PC-3 (cell line): ENCODE measurements around the gene USP17L15. TPM values are rescaled to one million over a fixed set of nuclear protein-coding genes. Genes with fewer than 3 reads are reported as not detected.
"Not testable (repeated sequence)": the region's sequence is repeated elsewhere in the genome, so short reads cannot be mapped to it uniquely, and the experiment has no call there.

Experiments
- ATAC-seq: fragments of 200-7000 bp; cut with Tn5 transposase; 2 replicates; pipeline ENCODE4 v1.9.1; 2020; ENCODE audit warnings: mild to moderate bottlenecking, moderate library complexity
- Bru-seq: library from RNA; stranded (reverse); fragments of 400-500 nt; gene quantifications from one replicate; lab custom pipeline; 2021; lab: Mats Ljungman, UMichigan
- BruChase-seq, 2 experiments: library from RNA; stranded (reverse); fragments of 400-500 nt; gene quantifications; one replicate each; lab custom pipeline; 2021; lab: Mats Ljungman, UMichigan
- BruUV-seq: library from RNA; stranded (reverse); fragments of 400-500 nt; replicated peaks from 2 replicates; lab custom pipeline; 2021; lab: Mats Ljungman, UMichigan
- CTCF ChIA-PET: fragments of 300-600 bp; sonication (Branson Sonifier 250); formaldehyde crosslinking; loops from one replicate; lab custom pipeline; 2022; ENCODE audit warnings: antibody characterized with exemption; lab: Charles Lee
- POLR2A ChIA-PET: fragments of 300-600 bp; sonication (Branson Sonifier 250); formaldehyde crosslinking; loops from one replicate; lab custom pipeline; 2022; ENCODE audit warnings: antibody characterized with exemption; ENCODE audit not compliant: unreplicated experiment; lab: Charles Lee
- DNase-seq: peaks from one replicate; pipeline ENCODE4 v3.0.0-alpha.2; 2015
- H2AFZ ChIP-seq: fragments of 300-600 bp; sonication (generic); 2 replicates; pipeline ENCODE4 v1.6.0; 2016; ENCODE audit warnings: antibody characterized with exemption, low read length
- H3F3A ChIP-seq: fragments of 300-600 bp; sonication (generic); one replicate; pipeline ENCODE4 v1.6.0; 2017; ENCODE audit warnings: antibody characterized with exemption, low read length, control low read depth, mild to moderate bottlenecking; ENCODE audit not compliant: unreplicated experiment
- H3K27ac ChIP-seq: fragments of 300-600 bp; sonication (generic); 2 replicates; pipeline ENCODE4 v1.5.1; 2016; ENCODE audit warnings: mild to moderate bottlenecking, low read length
- H3K27me3 ChIP-seq: fragments of 300-600 bp; sonication (generic); 2 replicates; pipeline ENCODE4 v1.6.1; 2016; ENCODE audit warnings: low read length, mixed read lengths
- H3K36me3 ChIP-seq: fragments of 300-600 bp; sonication (generic); 2 replicates; pipeline ENCODE4 v1.6.1; 2016; ENCODE audit warnings: low read depth, mixed run types, low read length, mixed read lengths
- H3K4me1 ChIP-seq: fragments of 300-600 bp; sonication (generic); 2 replicates; pipeline ENCODE4 v1.5.1; 2016; ENCODE audit warnings: low read length; ENCODE audit not compliant: insufficient read depth
- H3K4me2 ChIP-seq: fragments of 300-600 bp; sonication (generic); 2 replicates; pipeline ENCODE4 v1.6.0; 2016; ENCODE audit warnings: low read length
- H3K4me3 ChIP-seq: fragments of 300-600 bp; sonication (generic); 2 replicates; pipeline ENCODE4 v1.5.1; 2016; ENCODE audit warnings: mild to moderate bottlenecking, low read length, mixed read lengths
- H3K79me2 ChIP-seq: fragments of 300-600 bp; sonication (generic); 2 replicates; pipeline ENCODE4 v1.6.1; 2017; ENCODE audit warnings: low read length, mixed read lengths
- H3K9ac ChIP-seq: fragments of 300-600 bp; sonication (generic); 2 replicates; pipeline ENCODE4 v1.6.0; 2016; ENCODE audit warnings: mild to moderate bottlenecking, low read length
- H3K9me2 ChIP-seq: fragments of 300-600 bp; sonication (generic); replicated peaks from 2 replicates; pipeline ENCODE4 v1.6.1; 2016; ENCODE audit warnings: mixed run types, low read length, mixed read lengths
- H3K9me3 ChIP-seq: fragments of 300-600 bp; sonication (generic); 2 replicates; pipeline ENCODE4 v1.6.1; 2016; ENCODE audit warnings: low read length, mixed read lengths
- H4K20me1 ChIP-seq: fragments of 300-600 bp; sonication (generic); 2 replicates; pipeline ENCODE4 v1.6.1; 2016; ENCODE audit warnings: low read length, mixed read lengths
- intact Hi-C: fragments of 100-400 bp; cut with micrococcal nuclease; formaldehyde crosslinking; loops from 2 replicates; pipeline ENCODE4 v1.9.0; 2023
- long read RNA-seq: library from polyadenylated mRNA; unstranded; transcript quantifications from one replicate; pipeline ENCODE4 v2.0.0, GENCODE V29; 2021; ENCODE audit not compliant: unreplicated experiment
- total RNA-seq: library from RNA; depleted of rRNA; stranded (reverse); fragments of >200 nt; gene quantifications from 2 replicates; pipeline ENCODE4 v1.2.3, GENCODE V29; 2014; rRNA removed

USP17L15 gene
- not detected in 2 replicates for total RNA-seq
- Bru-seq, nascent RNA = not detected
- not detected for BruChase-seq, experiment 1, labeled RNA remaining after a 6-hour chase
- not detected for BruChase-seq, experiment 2, labeled RNA remaining after a 2-hour chase
- long read RNA-seq = 0 reads

DNA sequence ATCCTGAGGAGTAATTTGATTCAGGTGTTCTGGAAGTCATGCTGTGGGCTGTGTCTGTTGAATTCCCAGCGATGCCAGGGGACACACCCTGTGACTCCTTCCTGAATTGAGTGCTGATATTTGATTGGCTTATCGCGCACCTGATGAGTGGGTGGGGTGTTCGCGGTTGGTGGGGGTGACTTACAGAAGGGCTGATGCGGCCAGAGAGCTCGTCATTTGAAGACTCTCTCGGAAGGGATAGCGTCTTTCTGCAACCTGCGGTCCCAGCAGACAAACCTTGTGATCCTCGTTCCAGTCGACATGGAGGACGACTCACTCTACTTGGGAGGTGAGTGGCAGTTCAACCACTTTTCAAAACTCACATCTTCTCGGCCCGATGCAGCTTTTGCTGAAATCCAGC lies at the start of gene USP17L15:
USP17L15 (plus strand) TSS at position 301 of the 400 bp plus-strand sequence; CDS start at position 301, 0 bp downstream.
- H2AFZ ChIP-seq, H3K36me3 ChIP-seq, H3K27me3 ChIP-seq, H3K4me3 ChIP-seq, intact Hi-C loops, H4K20me1 ChIP-seq, H3F3A ChIP-seq, DNase-seq, POLR2A ChIA-PET, H3K79me2 ChIP-seq, CTCF ChIA-PET, H3K9me2 ChIP-seq, ATAC-seq, H3K9ac ChIP-seq, H3K4me1 ChIP-seq, BruUV-seq, H3K4me2 ChIP-seq, H3K9me3 ChIP-seq, H3K27ac ChIP-seq: not testable (repeated sequence)

DNA sequence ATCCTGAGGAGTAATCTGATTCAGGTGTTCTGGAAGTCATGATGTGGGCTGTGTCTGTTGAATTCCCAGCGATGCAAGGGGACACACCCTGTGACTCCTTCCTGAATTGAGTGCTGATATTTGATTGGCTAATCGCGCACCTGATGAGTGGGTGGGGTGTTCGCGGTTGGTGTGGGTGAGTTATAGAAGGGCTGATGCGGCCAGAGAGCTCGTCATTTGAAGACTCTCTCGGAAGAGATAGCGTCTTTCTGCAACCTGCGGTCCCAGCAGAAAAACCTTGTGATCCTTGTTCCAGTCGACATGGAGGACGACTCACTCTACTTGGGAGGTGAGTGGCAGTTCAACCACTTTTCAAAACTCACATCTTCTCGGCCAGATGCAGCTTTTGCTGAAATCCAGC lies 23.8 kb upstream of the USP17L15 start, which contains the start of gene USP17L10:
USP17L10 (plus strand) TSS at position 301 of the 400 bp plus-strand sequence; CDS start at position 301, 0 bp downstream.
- H3K79me2 ChIP-seq, H3K9me2 ChIP-seq, H3K27ac ChIP-seq, intact Hi-C loops, CTCF ChIA-PET, H3K9me3 ChIP-seq, H3K36me3 ChIP-seq, H3K27me3 ChIP-seq, H3K4me2 ChIP-seq, H3F3A ChIP-seq, POLR2A ChIA-PET, H2AFZ ChIP-seq, H3K4me1 ChIP-seq, ATAC-seq, H3K9ac ChIP-seq, DNase-seq, BruUV-seq, H4K20me1 ChIP-seq, H3K4me3 ChIP-seq: not testable (repeated sequence)

- BruUV-seq, H3F3A ChIP-seq, intact Hi-C loops, CTCF ChIA-PET, POLR2A ChIA-PET, H3K79me2 ChIP-seq, H3K4me3 ChIP-seq, H3K27me3 ChIP-seq, H3K27ac ChIP-seq, H3K9ac ChIP-seq, H3K9me2 ChIP-seq, H3K4me2 ChIP-seq, H4K20me1 ChIP-seq, H3K4me1 ChIP-seq, H3K9me3 ChIP-seq, H3K36me3 ChIP-seq, DNase-seq, ATAC-seq, H2AFZ ChIP-seq: not testable (repeated sequence)
Measured at GRCh38 chr4:9214701-9215100, 19.5 kb upstream of the USP17L15 start.

DNA sequence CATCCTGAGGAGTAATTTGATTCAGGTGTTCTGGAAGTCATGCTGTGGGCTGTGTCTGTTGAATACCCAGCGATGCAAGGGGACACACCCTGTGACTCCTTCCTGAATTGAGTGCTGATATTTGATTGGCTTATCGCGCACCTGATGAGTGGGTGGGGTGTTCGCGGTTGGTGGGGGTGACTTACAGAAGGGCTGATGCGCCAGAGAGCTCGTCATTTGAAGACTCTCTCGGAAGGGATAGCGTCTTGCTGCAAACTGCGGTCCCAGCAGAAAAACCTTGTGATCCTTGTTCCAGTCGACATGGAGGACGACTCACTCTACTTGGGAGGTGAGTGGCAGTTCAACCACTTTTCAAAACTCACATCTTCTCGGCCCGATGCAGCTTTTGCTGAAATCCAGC lies 19.1 kb upstream of the USP17L15 start, which contains the start of gene USP17L11:
USP17L11 (plus strand) TSS at position 301 of the 400 bp plus-strand sequence; CDS start at position 301, 0 bp downstream.
- H2AFZ ChIP-seq, H4K20me1 ChIP-seq, H3K4me2 ChIP-seq, H3F3A ChIP-seq, H3K9me2 ChIP-seq, H3K79me2 ChIP-seq, H3K36me3 ChIP-seq, BruUV-seq, H3K27me3 ChIP-seq, H3K4me1 ChIP-seq, H3K27ac ChIP-seq, CTCF ChIA-PET, H3K9me3 ChIP-seq, POLR2A ChIA-PET, DNase-seq, ATAC-seq, intact Hi-C loops, H3K4me3 ChIP-seq, H3K9ac ChIP-seq: not testable (repeated sequence)

DNA sequence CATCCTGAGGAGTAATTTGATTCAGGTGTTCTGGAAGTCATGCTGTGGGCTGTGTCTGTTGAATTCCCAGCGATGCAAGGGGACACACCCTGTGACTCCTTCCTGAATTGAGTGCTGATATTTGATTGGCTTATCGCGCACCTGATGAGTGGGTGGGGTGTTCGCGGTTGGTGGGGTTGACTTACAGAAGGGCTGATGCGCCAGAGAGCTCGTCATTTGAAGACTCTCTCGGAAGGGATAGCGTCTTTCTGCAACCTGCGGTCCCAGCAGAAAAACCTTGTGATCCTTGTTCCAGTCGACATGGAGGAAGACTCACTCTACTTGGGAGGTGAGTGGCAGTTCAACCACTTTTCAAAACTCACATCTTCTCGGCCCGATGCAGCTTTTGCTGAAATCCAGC lies 14.3 kb upstream of the USP17L15 start, which contains the start of gene USP17L12:
USP17L12 (plus strand) TSS at position 301 of the 400 bp plus-strand sequence; CDS start at position 301, 0 bp downstream.
- ATAC-seq, H3K4me1 ChIP-seq, H3K4me3 ChIP-seq, H4K20me1 ChIP-seq, intact Hi-C loops, H3K9me2 ChIP-seq, H3K36me3 ChIP-seq, POLR2A ChIA-PET, H3K27me3 ChIP-seq, H3F3A ChIP-seq, CTCF ChIA-PET, H3K9ac ChIP-seq, H3K27ac ChIP-seq, H2AFZ ChIP-seq, H3K4me2 ChIP-seq, H3K79me2 ChIP-seq, BruUV-seq, DNase-seq, H3K9me3 ChIP-seq: not testable (repeated sequence)

GRCh38 chr4:9224596-9224995 lies 9.6 kb upstream of the USP17L15 start, which contains the start of gene USP17L13:
Gene USP17L13, plus strand, starts transcription at chr4:9224896. Its CDS starts 0 bp downstream, at chr4:9224896.
- intact Hi-C loops, H3K27ac ChIP-seq, ATAC-seq, CTCF ChIA-PET, H3K9me2 ChIP-seq, H3K9ac ChIP-seq, DNase-seq, POLR2A ChIA-PET, H3K79me2 ChIP-seq, H4K20me1 ChIP-seq, H2AFZ ChIP-seq, H3F3A ChIP-seq, H3K4me3 ChIP-seq, H3K4me2 ChIP-seq, H3K27me3 ChIP-seq, H3K4me1 ChIP-seq, BruUV-seq, H3K36me3 ChIP-seq, H3K9me3 ChIP-seq: not testable (repeated sequence)
